HG02943 (cell line): Measurements from ENCODE around the gene ZNF433.
"Not testable (repeated sequence)": the region's sequence is repeated elsewhere in the genome, so short reads cannot be mapped to it uniquely, and the experiment has no call there.

Experiments
- ATAC-seq: cut with Tn5 transposase; IDR thresholded peaks from one replicate; pipeline ENCODE4 v1.9.1; 2021; ENCODE audit warnings: mild to moderate bottlenecking, low read depth, moderate library complexity; ENCODE audit not compliant: unreplicated experiment

ZNF433 gene

GRCh38 chr19:11991921-11992320 lies 43.6 kb downstream of the ZNF433 start:
- ATAC-seq: not testable (repeated sequence)

GRCh38 chr19:11989112-11989456 lies 46.4 kb downstream of the ZNF433 start:
- ATAC-seq: no peak

- ATAC-seq: peak; percentile 77
These were observed 47.8 kb downstream of the ZNF433 start for GRCh38 chr19:11987405-11988281.

GRCh38 chr19:11986754-11987153 lies 48.7 kb downstream of the ZNF433 start:
- ATAC-seq: no peak

- ATAC-seq: no peak
These were observed 50.5 kb downstream of the ZNF433 start for GRCh38 chr19:11984986-11985385.

- ATAC-seq: no peak
These were observed 53.0 kb downstream of the ZNF433 start for GRCh38 chr19:11982526-11982925.

- no peak for ATAC-seq
These were observed 56.0 kb downstream of the ZNF433 start for GRCh38 chr19:11979527-11979926.

GRCh38 chr19:11978492-11979100 lies 56.9 kb downstream of the ZNF433 start:
- ATAC-seq: no peak

GRCh38 chr19:11973019-11973810 lies 62.3 kb downstream of the ZNF433 start:
- no peak for ATAC-seq

- ATAC-seq: no peak
These were observed 64.4 kb downstream of the ZNF433 start for GRCh38 chr19:11971041-11971440.

GRCh38 chr19:11970174-11970573 lies 65.3 kb downstream of the ZNF433 start:
- ATAC-seq: no peak

- ATAC-seq: peak; percentile 86
These were observed 70.4 kb downstream of the ZNF433 start, which contains the start of gene ZNF763 for GRCh38 chr19:11964858-11965645. TSS of gene ZNF763 (plus strand) at chr19:11965040. CDS start at chr19:11965209, 169 bp downstream.
